GM23248 (cell line): Measurements from ENCODE around the gene WNT7B.

Experiments
- EZH2 ChIP-seq: fragments of 200-600 bp; sonication (generic); IDR thresholded peaks from 2 replicates; pipeline ENCODE4 v1.6.1; 2018; ENCODE audit warnings: antibody characterized with exemption, mild to moderate bottlenecking; ENCODE audit not compliant: insufficient read depth, poor library complexity, severe bottlenecking
- EZH2phosphoT487 ChIP-seq: fragments of 200-600 bp; sonication (generic); IDR thresholded peaks from 2 replicates; pipeline ENCODE4 v1.6.1; 2018; ENCODE audit warnings: antibody characterized with exemption, moderate library complexity, mild to moderate bottlenecking, low read depth; ENCODE audit not compliant: insufficient read depth

- TF ChIP-seq EZH2, result no peak
- no peak for TF ChIP-seq EZH2phosphoT487
Observed at GRCh38 chr22:45895436-45896152, 81.4 kb downstream of the WNT7B start.
